Chondrocyte (in vitro differentiated cells): Measurements from ENCODE around the gene RNU6-8. TPM values are rescaled to one million over a fixed set of nuclear protein-coding genes. Genes with fewer than 3 reads are reported as not detected.

ENCODE experiments used
- DNase-seq: peaks from one replicate; pipeline ENCODE4 v3.0.0; 2021; ENCODE audit warnings: mixed read lengths, low spot score
- H3K27ac Mint-ChIP-seq: one replicate; pipeline ENCODE4 v1.8.0; 2021; ENCODE audit warnings: mild to moderate bottlenecking, moderate library complexity, mixed read lengths; ENCODE audit not compliant: unreplicated experiment
- H3K27me3 Mint-ChIP-seq: 2 replicates; pipeline ENCODE4 v1.8.0; 2021; ENCODE audit warnings: low read depth, mixed read lengths
- H3K36me3 Mint-ChIP-seq: 2 replicates; pipeline ENCODE4 v1.8.0; 2021; ENCODE audit warnings: low read depth, mixed read lengths
- H3K4me1 Mint-ChIP-seq: 2 replicates; pipeline ENCODE4 v1.8.0; 2021; ENCODE audit warnings: low read depth, mild to moderate bottlenecking, mixed read lengths
- H3K4me3 Mint-ChIP-seq: one replicate; pipeline ENCODE4 v1.8.0; 2021; ENCODE audit warnings: mild to moderate bottlenecking, moderate library complexity, mixed read lengths; ENCODE audit not compliant: unreplicated experiment
- H3K9me3 Mint-ChIP-seq: 2 replicates; pipeline ENCODE4 v1.8.0; 2021; ENCODE audit warnings: low read depth, mixed read lengths
- CTCF ChIP-seq: fragments of 200-600 bp; sonication (generic); IDR thresholded peaks from 2 replicates; pipeline ENCODE4 v1.5.0; 2021; ENCODE audit warnings: antibody characterized with exemption, mild to moderate bottlenecking, moderate library complexity
- long read RNA-seq: library from polyadenylated mRNA; stranded (forward); transcript quantifications from one replicate; pipeline ENCODE4 v2.0.0, GENCODE V29; 2021
- total RNA-seq: library from RNA; stranded (reverse); gene quantifications from 3 replicates; pipeline ENCODE4 v1.2.1, GENCODE V29; 2021

Gene RNU6-8
- not detected in 3 replicates for total RNA-seq
- long read RNA-seq = 0 reads

GRCh38 chr14:32202998-32203882, at the start of gene RNU6-8:
Gene RNU6-8 (minus strand): TSS chr14:32203269.
- no peaks in the 10 kb centered on the region for H3K36me3 Mint-ChIP-seq
- peak within 1 kb of the TSS; percentile 89 for H3K4me3 Mint-ChIP-seq
- peak within 1 kb of the TSS; percentile 100 for H3K27ac Mint-ChIP-seq
- TF ChIP-seq CTCF = no peak
- peaks cover 5% of the 10 kb centered on the region for H3K27me3 Mint-ChIP-seq
- DNase-seq = peak; percentile 96
- H3K9me3 Mint-ChIP-seq = no peaks in the 10 kb centered on the region
- H3K4me1 Mint-ChIP-seq = peaks cover 25% of the 10 kb centered on the region

GRCh38 chr14:32252030-32252670, 49.1 kb upstream of the RNU6-8 start:
- Mint-ChIP-seq H3K4me1 (peaks cover 9% of the 10 kb centered on the region), H3K27me3 (no peaks in the 10 kb centered on the region), H3K4me3 (no peak overlapping the region)

GRCh38 chr14:32251530-32251929, 48.5 kb upstream of the RNU6-8 start:
- H3K27ac Mint-ChIP-seq = no peak overlapping the region

More at GRCh38 chr14:32252030-32252670, 49.1 kb upstream of the RNU6-8 start:
- H3K36me3 Mint-ChIP-seq = no peaks in the 10 kb centered on the region
- no peaks in the 10 kb centered on the region for H3K9me3 Mint-ChIP-seq
- no peak overlapping the region for H3K27ac Mint-ChIP-seq
- TF ChIP-seq CTCF = peak; percentile 93
- DNase-seq = no peak

GRCh38 chr14:32250681-32251080, 47.6 kb upstream of the RNU6-8 start:
- Mint-ChIP-seq H3K4me3 (no peak overlapping the region), H3K36me3 (no peaks in the 10 kb centered on the region), H3K9me3 (no peaks in the 10 kb centered on the region), H3K27ac (no peak overlapping the region), H3K27me3 (no peaks in the 10 kb centered on the region), H3K4me1 (peaks cover 6% of the 10 kb centered on the region)
- TF ChIP-seq CTCF = no peak
- no peak for DNase-seq

More at GRCh38 chr14:32251530-32251929, 48.5 kb upstream of the RNU6-8 start:
- Mint-ChIP-seq H3K4me3 (no peak overlapping the region), H3K9me3 (no peaks in the 10 kb centered on the region), H3K36me3 (no peaks in the 10 kb centered on the region), H3K4me1 (peaks cover 9% of the 10 kb centered on the region), H3K27me3 (no peaks in the 10 kb centered on the region)
- TF ChIP-seq CTCF = no peak
- no peak for DNase-seq

GRCh38 chr14:32249780-32250179, 46.7 kb upstream of the RNU6-8 start:
- Mint-ChIP-seq H3K36me3 (no peaks in the 10 kb centered on the region), H3K27ac (no peak overlapping the region), H3K9me3 (no peaks in the 10 kb centered on the region), H3K4me1 (peaks cover 2% of the 10 kb centered on the region), H3K27me3 (no peaks in the 10 kb centered on the region), H3K4me3 (no peak overlapping the region)
- TF ChIP-seq CTCF = no peak
- DNase-seq = no peak
